ENCODE data around the gene AGK.
A peak's percentile ranks its signal among the peaks of the same experiment; 100 is the strongest.

Gene AGK

GRCh38 chr7:141699860-141700259, 148.7 kb downstream of the AGK start:
- H3K9me3 ChIP-seq: no peaks in the 10 kb centered on the region
- peaks cover 54% of the 10 kb centered on the region for H4K20me1 ChIP-seq
- H3K27me3 ChIP-seq: 0 out of 2 replicates have a peak, but pooled peaks cover 7% of the 10 kb centered on the region
- H3K9ac ChIP-seq: no peak overlapping the region
- H3K27ac ChIP-seq: no peak overlapping the region
- TF ChIP-seq Cebpa-rat (IDR thresholded peaks at IDR 0.05): no peak
- no peaks in the 10 kb centered on the region for H3K36me3 ChIP-seq
- H3K4me1 ChIP-seq: peaks cover 62% of the 10 kb centered on the region
- no peak overlapping the region for H3K4me3 ChIP-seq
- peak overlapping the region; percentile 91 for H3K4me2 ChIP-seq

GRCh38 chr7:141700296-141700847, 149.2 kb downstream of the AGK start:
- H3K27me3 ChIP-seq: 0 out of 2 replicates have a peak, but pooled peaks cover 7% of the 10 kb centered on the region
- no peaks in the 10 kb centered on the region for H3K36me3 ChIP-seq
- TF ChIP-seq Cebpa-rat (IDR thresholded peaks at IDR 0.05): no peak
- H3K4me2 ChIP-seq: peak overlapping the region; percentile 91
- peak overlapping the region; percentile 54; the same call in 1 of the 2 replicates for H3K9ac ChIP-seq
- H3K4me1 ChIP-seq: peaks cover 62% of the 10 kb centered on the region
- H3K4me3 ChIP-seq: peak overlapping the region; percentile 84
- no peak overlapping the region for H3K27ac ChIP-seq
- peaks cover 49% of the 10 kb centered on the region for H4K20me1 ChIP-seq
- H3K9me3 ChIP-seq: no peaks in the 10 kb centered on the region

GRCh38 chr7:141700848-141701371, 149.7 kb downstream of the AGK start:
- H3K9ac ChIP-seq: peak overlapping the region; percentile 54; the same call in 1 of the 2 replicates
- H3K27ac ChIP-seq: no peak overlapping the region; the same call in 1 of the 2 replicates
- H3K4me1 ChIP-seq: peaks cover 59% of the 10 kb centered on the region

GRCh38 chr7:141701489-141702046, 150.4 kb downstream of the AGK start:
- H3K27ac ChIP-seq: peak overlapping the region; percentile 84
- peak overlapping the region; percentile 84 for H3K4me3 ChIP-seq
- H3K4me2 ChIP-seq: peak overlapping the region; percentile 86
- H3K9me3 ChIP-seq: no peaks in the 10 kb centered on the region
- peak overlapping the region; percentile 83 for H3K9ac ChIP-seq
- H3K27me3 ChIP-seq: 0 out of 2 replicates have a peak, but pooled peaks cover 7% of the 10 kb centered on the region
- peaks cover 53% of the 10 kb centered on the region for H3K4me1 ChIP-seq
- no peak for TF ChIP-seq Cebpa-rat (IDR thresholded peaks at IDR 0.05)
- peaks cover 42% of the 10 kb centered on the region for H4K20me1 ChIP-seq
- no peaks in the 10 kb centered on the region for H3K36me3 ChIP-seq

More at GRCh38 chr7:141700848-141701371, 149.7 kb downstream of the AGK start:
- Histone ChIP-seq H3K4me3 (peak overlapping the region; percentile 84), H3K4me2 (peak overlapping the region; percentile 91), H3K36me3 (no peaks in the 10 kb centered on the region), H4K20me1 (peaks cover 44% of the 10 kb centered on the region), H3K9me3 (no peaks in the 10 kb centered on the region), H3K27me3 (0 out of 2 replicates have a peak, but pooled peaks cover 7% of the 10 kb centered on the region)
- TF ChIP-seq Cebpa-rat (IDR thresholded peaks at IDR 0.05): no peak

GRCh38 chr7:141702047-141702567, 150.9 kb downstream of the AGK start, which contains the start of gene DENND11:
Gene DENND11, minus strand, starts transcription at chr7:141702166. Its CDS starts 13 bp downstream, at chr7:141702153.
- Histone ChIP-seq H3K27ac (peak within 1 kb of the TSS; percentile 84), H3K4me3 (peak within 1 kb of the TSS; percentile 84), H3K4me1 (peaks cover 49% of the 10 kb centered on the region), H3K9me3 (no peaks in the 10 kb centered on the region), H3K27me3 (0 out of 2 replicates have a peak, but pooled peaks cover 7% of the 10 kb centered on the region), H3K4me2 (peak within 1 kb of the TSS; percentile 91), H3K9ac (peak within 1 kb of the TSS; percentile 83), H3K36me3 (no peaks in the 10 kb centered on the region), H4K20me1 (peaks cover 40% of the 10 kb centered on the region)
- no peak for TF ChIP-seq Cebpa-rat (IDR thresholded peaks at IDR 0.05)

- no peak for TF ChIP-seq Cebpa-rat (IDR thresholded peaks at IDR 0.05)
- Histone ChIP-seq H3K9me3 (no peaks in the 10 kb centered on the region), H3K27ac (no peak overlapping the region), H4K20me1 (peaks cover 32% of the 10 kb centered on the region), H3K27me3 (0 out of 2 replicates have a peak, but pooled peaks cover 7% of the 10 kb centered on the region), H3K4me3 (peak overlapping the region; percentile 84; the same call in 1 of the 2 replicates), H3K36me3 (no peaks in the 10 kb centered on the region), H3K4me1 (peaks cover 42% of the 10 kb centered on the region), H3K9ac (no peak overlapping the region), H3K4me2 (peak overlapping the region; percentile 86)
Observed at GRCh38 chr7:141702892-141703291, 151.7 kb downstream of the AGK start.

GRCh38 chr7:141704112-141704511, 152.9 kb downstream of the AGK start:
- no peak overlapping the region for H3K4me2 ChIP-seq
- H3K9ac ChIP-seq: no peak overlapping the region
- no peak for TF ChIP-seq Cebpa-rat (IDR thresholded peaks at IDR 0.05)
- H3K36me3 ChIP-seq: no peaks in the 10 kb centered on the region
- H3K9me3 ChIP-seq: no peaks in the 10 kb centered on the region
- no peak overlapping the region for H3K4me3 ChIP-seq
- peaks cover 20% of the 10 kb centered on the region for H4K20me1 ChIP-seq
- H3K27me3 ChIP-seq: 0 out of 2 replicates have a peak, but pooled peaks cover 7% of the 10 kb centered on the region
- peaks cover 29% of the 10 kb centered on the region for H3K4me1 ChIP-seq
- H3K27ac ChIP-seq: no peak overlapping the region

- Histone ChIP-seq H3K4me3 (no peak overlapping the region), H3K4me2 (no peak overlapping the region), H3K27ac (no peak overlapping the region), H3K36me3 (no peaks in the 10 kb centered on the region), H4K20me1 (peaks cover 13% of the 10 kb centered on the region), H3K9me3 (no peaks in the 10 kb centered on the region), H3K4me1 (peaks cover 23% of the 10 kb centered on the region), H3K27me3 (0 out of 2 replicates have a peak, but pooled peaks cover 7% of the 10 kb centered on the region), H3K9ac (no peak overlapping the region)
- no peak for TF ChIP-seq Cebpa-rat (IDR thresholded peaks at IDR 0.05)
Observed at GRCh38 chr7:141704741-141705140, 153.5 kb downstream of the AGK start.

Data from BLaER1 (cell line).